GM19468 (cell line): ENCODE results near the gene CACNA1I.

Source experiments
- ATAC-seq: cut with Tn5 transposase; IDR thresholded peaks from one replicate; pipeline ENCODE4 v1.9.1; 2021; ENCODE audit warnings: mild to moderate bottlenecking, moderate library complexity, moderate number of reproducible peaks; ENCODE audit not compliant: unreplicated experiment; ENCODE audit errors: extremely low read depth

Gene CACNA1I

GRCh38 chr22:39565414-39565944 lies 5.1 kb upstream of the CACNA1I start:
- ATAC-seq = no peak

- no peak for ATAC-seq
Measured at GRCh38 chr22:39567135-39567946, 3.2 kb upstream of the CACNA1I start.

DNA sequence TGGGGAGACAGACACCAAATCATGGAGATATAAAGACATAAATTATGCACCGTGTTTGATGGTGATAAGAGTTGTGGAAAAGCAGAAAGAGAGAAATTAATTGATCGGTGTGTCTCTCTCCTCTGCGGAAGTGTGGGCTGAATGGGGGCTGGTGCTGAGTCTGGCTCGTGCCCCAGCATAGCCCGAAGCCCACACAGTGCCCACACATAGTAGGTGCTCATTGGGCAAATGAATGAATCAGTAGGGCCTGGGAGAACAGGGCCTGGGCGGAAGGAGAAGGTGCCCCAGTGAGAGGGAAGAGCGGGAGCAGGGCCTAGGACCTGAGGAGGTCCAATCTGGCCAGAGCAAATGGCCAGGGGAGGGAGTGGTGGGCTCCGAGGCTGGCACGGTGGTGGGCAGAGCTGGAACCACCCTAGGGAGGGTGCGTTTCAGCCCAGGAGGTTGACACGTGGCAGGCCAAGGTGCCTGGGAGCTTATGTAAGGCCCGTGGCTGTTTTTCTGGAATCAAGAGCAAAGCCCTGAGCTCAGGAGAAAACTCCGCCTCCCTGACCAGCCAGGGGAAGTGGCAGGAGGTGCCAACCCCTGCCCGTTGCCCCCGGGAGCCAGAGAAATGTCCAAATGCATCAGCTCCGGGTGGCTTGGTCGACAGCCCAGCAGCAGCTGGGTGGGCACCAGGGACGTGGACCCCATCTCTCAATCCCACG lies 2.1 kb upstream of the CACNA1I start:
- no peak for ATAC-seq

DNA sequence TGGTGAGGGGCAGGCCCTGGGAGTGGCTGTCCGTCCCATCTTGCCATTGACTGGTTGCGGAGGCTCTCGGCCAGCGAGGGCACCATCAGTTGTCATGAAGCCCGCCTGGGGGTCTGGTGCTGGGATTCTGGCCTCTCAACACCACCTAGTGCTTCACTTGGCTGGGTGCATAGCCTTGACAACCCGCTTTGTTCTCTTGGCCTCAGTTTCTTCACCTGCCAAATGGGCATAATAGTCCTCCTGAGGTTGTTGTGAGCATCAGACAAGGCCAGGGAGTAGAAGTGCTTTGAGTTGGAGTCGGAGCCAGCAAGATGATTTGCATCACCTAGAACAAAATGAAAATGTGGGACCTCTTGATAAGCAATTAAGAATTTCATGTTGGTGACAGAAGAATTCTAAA lies 1.5 kb upstream of the CACNA1I start:
- ATAC-seq = no peak

GRCh38 chr22:39570226-39570625 lies 327 bp upstream of the CACNA1I start:
- no peak for ATAC-seq

GRCh38 chr22:39571538-39571937 lies 985 bp downstream of the CACNA1I start:
- ATAC-seq = no peak

DNA sequence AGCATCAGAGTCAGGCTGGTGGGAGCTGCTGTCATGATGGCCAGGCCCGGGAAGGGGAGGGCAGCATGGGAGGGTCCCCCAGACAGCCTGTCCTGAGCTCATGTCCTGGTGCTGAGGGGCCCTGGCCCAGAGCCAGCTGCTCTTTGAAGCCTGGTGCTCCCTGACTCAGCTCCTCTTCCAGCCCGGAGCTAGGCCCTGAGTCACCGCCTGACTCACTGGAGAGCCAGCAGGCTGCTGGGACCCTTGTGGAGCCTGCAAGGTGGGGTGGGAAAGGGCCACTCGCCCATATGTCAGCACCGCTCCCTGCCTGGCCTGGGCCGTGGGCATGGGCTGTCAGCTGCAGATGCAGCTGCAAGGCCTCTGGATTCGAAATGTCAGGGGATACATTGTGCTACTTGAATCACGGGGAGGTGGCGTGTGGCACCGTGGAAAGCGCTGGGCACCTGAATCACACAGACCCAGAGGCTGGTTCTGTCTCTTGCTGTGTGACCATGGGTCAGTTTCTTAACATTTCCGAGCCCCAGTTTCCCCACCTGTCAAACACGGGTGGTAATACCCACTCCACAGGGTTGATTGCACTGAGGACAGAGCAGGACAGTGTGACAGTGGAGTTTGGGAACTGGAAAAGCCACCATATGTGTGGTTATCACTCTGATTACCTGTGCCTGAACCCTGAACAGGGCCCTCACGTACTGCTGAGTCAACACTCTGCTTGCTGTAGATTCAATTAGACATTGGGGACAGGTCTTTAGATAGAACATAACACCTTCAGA lies 4.4 kb downstream of the CACNA1I start:
- no peak for ATAC-seq

DNA sequence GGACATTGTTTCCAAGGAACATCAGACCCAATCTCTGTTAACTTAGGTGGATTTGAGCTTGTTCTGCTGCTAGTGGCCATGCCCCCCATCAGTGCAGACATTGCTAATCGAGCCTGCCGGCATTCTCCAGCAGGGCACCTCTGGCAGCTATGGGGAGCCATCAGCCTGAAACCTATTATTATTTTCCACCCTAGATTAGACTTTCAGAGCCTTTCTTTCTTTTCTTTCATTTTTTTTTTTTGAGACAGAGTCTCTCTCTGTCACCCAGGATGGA lies 4.9 kb downstream of the CACNA1I start:
- ATAC-seq = no peak

GRCh38 chr22:39576027-39576426 lies 5.5 kb downstream of the CACNA1I start:
- no peak for ATAC-seq

GRCh38 chr22:39577366-39577765 lies 6.8 kb downstream of the CACNA1I start:
- ATAC-seq = no peak

DNA sequence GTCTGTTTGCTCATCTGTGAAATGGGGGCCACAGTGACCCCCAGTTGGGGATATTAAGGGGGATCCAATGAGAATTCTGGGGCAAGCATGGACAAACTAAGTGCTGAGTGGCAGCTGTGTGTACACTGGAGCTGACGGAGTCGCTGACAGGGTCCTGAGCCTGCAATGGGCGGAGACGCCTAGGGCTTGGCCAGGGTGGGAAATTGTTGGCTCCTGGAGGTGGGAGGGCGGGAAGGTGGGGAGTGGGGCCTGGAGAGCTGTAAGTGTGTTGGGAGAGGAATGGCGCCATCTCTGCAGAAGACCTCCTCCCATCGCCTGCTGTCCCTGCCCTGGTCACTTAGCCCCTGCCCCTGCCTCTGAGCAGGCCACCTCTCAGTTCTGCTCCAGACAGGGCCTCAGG lies 7.3 kb downstream of the CACNA1I start:
- no peak for ATAC-seq

DNA sequence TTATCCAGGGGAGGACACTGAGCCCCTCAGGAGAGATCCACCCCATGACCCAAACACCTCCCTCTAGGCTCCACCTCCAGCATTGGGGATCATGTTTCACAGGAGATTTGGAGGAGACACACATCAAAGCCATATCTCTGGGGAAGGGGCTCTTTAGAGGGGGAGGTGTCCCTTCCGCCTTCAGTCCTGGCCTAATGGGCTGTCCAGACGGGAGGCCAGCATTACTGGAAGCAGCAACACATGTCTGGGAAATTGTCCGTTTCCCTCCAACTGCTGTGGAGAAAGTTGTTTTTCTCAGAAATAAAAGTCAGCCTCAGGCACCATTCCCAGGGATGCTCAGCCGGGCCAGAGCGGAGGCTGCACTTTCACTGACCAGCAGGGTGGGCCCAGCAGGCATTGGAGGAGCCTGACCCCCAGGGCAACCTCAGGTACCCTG lies 9.5 kb downstream of the CACNA1I start:
- ATAC-seq = no peak

- no peak for ATAC-seq
Measured at GRCh38 chr22:39580795-39581194, 10.2 kb downstream of the CACNA1I start.

DNA sequence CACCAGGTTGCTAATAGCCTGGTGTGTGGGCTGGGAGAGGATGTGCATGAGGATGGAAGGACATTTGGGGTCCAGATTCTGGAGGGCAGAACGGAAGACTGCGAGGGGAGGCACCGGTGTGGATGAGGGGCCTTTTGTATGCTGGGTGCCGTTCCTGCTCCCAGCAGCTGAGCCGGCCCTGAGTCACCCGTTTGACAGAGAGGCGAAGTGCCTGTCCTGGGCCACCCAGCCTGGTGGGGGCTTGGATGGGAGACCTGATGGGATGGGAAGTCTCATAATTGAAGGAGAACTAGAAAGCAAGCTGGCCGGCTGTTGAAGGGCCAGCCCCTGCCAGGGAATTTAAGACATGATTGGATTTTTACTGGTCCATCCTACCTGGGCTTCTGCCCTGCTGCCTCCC lies 10.8 kb downstream of the CACNA1I start:
- ATAC-seq = no peak

DNA sequence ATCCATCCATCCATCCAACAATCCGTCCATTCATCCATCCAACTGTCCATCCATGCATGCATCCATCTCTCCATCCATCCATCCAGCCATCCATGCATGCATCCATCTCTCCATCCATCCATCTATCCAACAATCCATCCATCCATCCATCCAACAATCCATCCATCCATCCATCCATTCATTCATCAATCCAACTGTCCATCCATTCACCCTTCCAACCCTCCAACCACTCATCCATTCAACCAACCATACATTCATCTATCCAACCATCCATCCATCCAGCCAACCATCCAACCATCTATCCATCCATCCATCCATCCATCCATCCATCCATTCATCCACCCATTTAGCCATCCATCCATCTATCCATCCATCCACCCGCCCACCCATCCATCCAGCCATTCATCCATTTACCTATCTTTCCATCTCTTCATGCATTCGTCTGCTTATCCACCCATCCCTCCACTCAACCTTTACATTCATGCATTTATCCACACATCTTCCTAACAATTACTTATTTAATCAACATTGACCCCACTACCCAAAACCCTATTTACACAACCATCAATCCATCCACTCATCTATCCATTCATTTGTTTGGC lies 12.6 kb downstream of the CACNA1I start:
- no peak for ATAC-seq

DNA sequence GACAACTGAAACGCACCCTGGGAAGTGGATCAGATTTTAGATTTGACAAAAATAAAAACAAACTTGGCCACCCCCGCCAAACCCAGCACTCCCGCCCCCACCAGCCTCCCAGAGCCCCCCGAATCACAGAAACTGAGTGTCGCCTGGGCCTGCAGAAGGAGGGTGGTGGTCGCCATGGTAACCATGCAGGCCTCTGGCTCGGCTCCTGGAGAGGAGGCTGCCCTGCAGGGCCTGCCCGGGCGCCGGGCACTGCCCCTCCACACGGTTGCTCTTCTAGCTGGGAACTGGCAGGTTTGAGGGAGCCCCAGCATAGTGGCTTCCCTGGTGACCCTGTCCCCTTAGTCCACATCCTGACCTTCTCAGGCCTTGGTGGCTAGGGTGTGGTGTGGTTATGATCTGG lies 19.3 kb downstream of the CACNA1I start:
- no peak for ATAC-seq

DNA sequence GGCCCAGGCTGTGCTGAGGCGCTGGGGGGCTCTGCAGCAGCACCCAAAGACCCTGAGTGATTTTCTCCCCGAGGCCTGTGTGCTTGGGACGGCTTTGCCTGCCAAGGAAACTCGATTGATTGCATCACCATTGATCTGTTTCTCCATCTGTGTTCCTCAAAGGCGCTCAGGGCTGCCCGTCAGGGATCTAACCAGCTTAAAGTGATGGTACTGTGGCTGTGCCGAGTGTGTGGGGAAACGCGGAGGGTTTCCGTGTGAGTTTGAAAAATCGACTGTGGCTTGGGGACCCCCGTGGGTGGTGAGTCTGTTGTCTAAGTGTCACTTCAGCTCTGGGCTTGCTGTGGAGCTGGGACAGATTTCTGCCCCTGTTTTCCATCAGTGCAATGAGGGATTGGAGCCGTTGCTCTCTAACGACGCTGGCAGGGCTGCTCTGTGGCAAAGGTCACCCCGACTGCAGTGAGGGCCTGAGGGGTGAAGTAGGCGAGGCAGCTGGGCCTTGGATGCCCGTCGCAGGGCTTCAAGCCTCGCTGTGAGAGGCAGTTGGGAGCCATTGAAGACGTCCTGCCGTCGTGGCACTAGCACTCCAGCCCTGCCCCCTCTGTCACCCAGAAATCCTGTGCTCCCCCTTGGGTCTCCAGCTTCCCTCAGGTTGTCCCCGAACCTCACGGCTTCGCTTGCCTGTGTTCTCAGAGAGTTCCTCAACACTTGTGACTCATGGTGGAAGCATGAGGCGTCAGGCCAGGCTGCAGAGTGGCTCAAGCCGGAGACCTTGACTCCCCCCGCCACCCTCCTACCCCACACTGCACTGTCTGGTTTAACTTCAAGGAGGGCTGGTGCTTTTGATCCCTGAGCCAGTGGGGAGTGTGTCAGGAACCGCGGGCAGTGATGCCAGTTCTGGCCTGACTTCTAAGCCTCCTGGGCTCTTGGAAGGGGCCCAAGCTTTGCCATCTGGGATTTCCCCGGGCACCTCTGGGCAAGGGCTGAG lies 21.8 kb downstream of the CACNA1I start:
- no peak for ATAC-seq

DNA sequence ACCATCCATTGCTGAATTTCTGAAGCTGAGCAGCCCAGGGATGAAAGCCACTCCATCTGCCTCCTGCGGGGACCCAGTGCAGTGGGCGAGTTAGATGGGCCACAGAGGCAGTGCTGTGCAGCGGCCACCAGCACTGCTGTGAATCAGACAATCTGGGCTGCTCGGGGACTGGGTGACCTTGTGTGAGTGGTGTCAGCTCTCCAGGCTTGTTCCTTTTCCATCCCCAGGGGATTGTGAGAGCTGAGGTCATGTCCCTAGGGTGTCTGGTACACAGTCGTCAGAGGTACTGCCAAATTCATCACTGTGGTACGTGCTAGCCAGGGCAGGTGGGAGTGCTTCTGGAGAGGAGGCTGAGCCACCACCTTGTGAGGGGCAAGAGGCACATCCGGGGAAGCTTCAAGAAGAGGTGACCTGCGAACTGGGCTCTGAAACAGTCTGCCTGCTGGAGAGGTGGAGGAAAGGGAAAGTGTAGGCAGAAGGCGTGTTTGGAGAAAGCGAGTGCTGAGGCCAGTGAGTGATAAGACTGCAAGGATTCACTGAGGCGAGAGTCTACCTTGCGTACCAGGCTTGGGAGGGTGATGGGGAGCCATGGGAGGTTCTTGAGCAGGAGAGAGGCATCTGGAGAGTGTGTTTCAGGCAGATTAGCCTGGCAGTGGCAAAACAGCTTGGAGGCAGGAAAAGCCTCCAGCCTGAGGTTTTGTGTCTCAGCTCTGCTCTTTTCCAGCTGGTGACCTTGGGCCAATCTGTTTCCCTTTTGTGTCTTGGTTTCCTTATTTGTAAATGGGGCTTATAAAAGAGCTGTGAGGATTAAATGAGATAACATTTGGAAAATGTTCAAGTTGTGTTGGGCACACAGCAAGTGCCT lies 22.7 kb downstream of the CACNA1I start:
- no peak for ATAC-seq

DNA sequence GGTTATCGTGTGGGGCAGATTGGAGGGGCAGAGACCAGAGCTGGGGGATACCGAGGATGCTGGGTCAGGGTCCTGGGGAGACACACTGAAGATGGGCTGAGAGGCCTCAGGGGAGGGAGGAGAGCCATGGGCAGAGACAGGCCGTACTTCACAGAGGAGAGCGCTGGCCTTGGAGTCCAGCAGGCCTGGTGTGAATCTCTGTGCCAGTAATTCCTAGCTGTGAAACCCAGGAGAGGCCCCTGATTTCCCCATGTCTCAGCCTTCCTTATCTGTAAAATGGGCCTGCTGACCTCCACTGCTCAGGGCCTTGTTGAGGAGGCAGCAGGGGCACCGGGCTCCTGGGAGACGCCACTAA lies 23.4 kb downstream of the CACNA1I start:
- ATAC-seq = no peak
